ENCODE measurements around the gene GRHL3. TPM values are rescaled to one million over a fixed set of nuclear protein-coding genes. Genes with fewer than 3 reads are reported as not detected.

GRHL3 gene
- total RNA-seq, 2 experiments from 2014 or later: not detected

- H3K9me3 Mint-ChIP-seq: peaks cover 3% of the 10 kb centered on the region
- no peaks in the 10 kb centered on the region for H3K36me3 Mint-ChIP-seq (ENCODE audit: low read depth)
- H3K4me1 Mint-ChIP-seq (ENCODE audit: low read depth): peaks cover 9% of the 10 kb centered on the region
- no peak overlapping the region for H3K27ac Mint-ChIP-seq
- no peak overlapping the region for H3K4me3 Mint-ChIP-seq
- intact Hi-C loops (cut with micrococcal nuclease): no loop called here
- CTCF ChIA-PET: interaction anchor here (1.2 to 3.1 kb wide), 5 partner anchors 76 to 127 kb away, joined by 3 to 19 read pairs (median 10); no protein-coding TSS in a partner anchor
- TF ChIP-seq CTCF (IDR thresholded peaks at IDR 0.05): no peak
- peak; percentile 39 for DNase-seq
- ATAC-seq: peak; percentile 97
- POLR2A ChIA-PET: interaction anchor here (1.1 to 1.2 kb wide), 2 partner anchors 45 kb away, joined by 3 read pairs; no protein-coding TSS in a partner anchor
- H3K27me3 Mint-ChIP-seq: peaks cover 26% of the 10 kb centered on the region
Observed at GRCh38 chr1:24277420-24278169, 41.6 kb upstream of the GRHL3 start.

- ChIA-PET POLR2A (interaction anchor here (1.2 kb wide), 1 partner anchor 43 kb away, joined by 3 read pairs; no protein-coding TSS in a partner anchor), CTCF (interaction anchor here (1.2 to 3.1 kb wide), 4 partner anchors 77 to 113 kb away, joined by 3 to 19 read pairs (median 12); no protein-coding TSS in a partner anchor)
- TF ChIP-seq CTCF (IDR thresholded peaks at IDR 0.05): no peak
- Mint-ChIP-seq H3K4me3 (no peak overlapping the region), H3K36me3 (ENCODE audit: low read depth) (no peaks in the 10 kb centered on the region), H3K9me3 (no peaks in the 10 kb centered on the region), H3K4me1 (ENCODE audit: low read depth) (peaks cover 9% of the 10 kb centered on the region), H3K27ac (no peak overlapping the region), H3K27me3 (peaks cover 16% of the 10 kb centered on the region)
- ATAC-seq (no peak), DNase-seq (no peak)
- intact Hi-C loops (cut with micrococcal nuclease): no loop called here
Observed at GRCh38 chr1:24278726-24279125, 40.4 kb upstream of the GRHL3 start.

DNA sequence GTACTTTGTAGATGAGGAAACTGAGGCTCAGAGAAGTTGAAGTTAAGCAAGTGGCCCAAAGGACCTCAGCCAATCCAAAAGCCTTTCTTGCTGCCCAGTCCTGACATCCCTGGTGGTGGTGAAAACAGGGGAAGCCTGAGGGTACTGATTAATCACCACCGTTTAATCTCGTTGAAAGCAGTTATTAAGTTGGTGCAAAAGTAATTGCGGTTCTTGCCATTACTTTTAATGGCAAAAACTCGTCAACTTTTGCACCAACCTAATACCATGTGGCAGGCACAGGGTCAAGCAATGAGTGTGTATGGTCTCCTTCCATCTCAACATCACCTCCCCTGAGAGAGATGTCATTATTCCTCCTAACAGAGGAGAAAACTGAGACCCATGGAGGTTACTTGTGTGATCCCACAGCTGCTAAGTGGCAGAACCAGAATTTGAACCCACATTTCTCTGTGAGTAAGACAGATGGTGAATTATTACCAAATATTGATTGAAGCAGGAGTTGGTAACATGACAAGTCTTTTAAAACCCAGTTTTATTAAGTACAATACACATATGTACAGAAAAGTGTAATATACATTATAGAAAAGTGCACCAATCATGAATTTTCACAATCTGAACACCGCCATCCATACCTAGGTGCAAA lies 39.4 kb upstream of the GRHL3 start:
- Mint-ChIP-seq H3K9me3 (no peaks in the 10 kb centered on the region), H3K27ac (no peak overlapping the region), H3K4me3 (no peak overlapping the region), H3K27me3 (peaks cover 12% of the 10 kb centered on the region), H3K4me1 (ENCODE audit: low read depth) (peaks cover 9% of the 10 kb centered on the region), H3K36me3 (ENCODE audit: low read depth) (no peaks in the 10 kb centered on the region)
- POLR2A ChIA-PET: no interaction called here
- intact Hi-C loops (cut with micrococcal nuclease): no loop called here
- no peak for TF ChIP-seq CTCF (IDR thresholded peaks at IDR 0.05)
- CTCF ChIA-PET: no interaction called here
- ATAC-seq (no peak), DNase-seq (no peak)

DNA sequence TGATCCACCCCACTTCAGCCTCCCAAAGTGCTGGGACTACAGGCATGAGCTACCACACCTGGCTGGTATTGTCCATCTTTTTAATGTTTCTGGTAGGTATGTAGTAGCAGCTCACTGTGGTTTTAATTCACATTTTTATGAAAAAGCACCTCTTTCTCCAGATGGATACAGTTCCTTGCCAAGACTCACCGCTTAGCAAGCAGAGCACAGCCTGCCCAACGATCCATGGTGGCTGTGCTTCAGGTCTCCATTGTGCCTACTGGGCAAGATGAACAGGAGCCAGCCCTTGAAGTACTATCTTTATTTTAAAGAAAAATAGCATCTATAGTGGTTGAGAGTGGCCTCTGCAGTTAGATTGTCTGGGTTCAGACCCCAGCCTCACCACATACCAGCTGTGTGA lies 37.6 kb upstream of the GRHL3 start:
- ATAC-seq (no peak), DNase-seq (no peak)
- CTCF ChIA-PET: interaction anchor here (0.9 kb wide), 1 partner anchor 80 kb away, joined by 4 read pairs; no protein-coding TSS in a partner anchor
- H3K27me3 Mint-ChIP-seq: peaks cover 3% of the 10 kb centered on the region
- H3K4me3 Mint-ChIP-seq: no peak overlapping the region
- no peak overlapping the region for H3K27ac Mint-ChIP-seq
- no peaks in the 10 kb centered on the region for H3K36me3 Mint-ChIP-seq (ENCODE audit: low read depth)
- intact Hi-C loops (cut with micrococcal nuclease): no loop called here
- no peaks in the 10 kb centered on the region for H3K9me3 Mint-ChIP-seq
- peaks cover 9% of the 10 kb centered on the region for H3K4me1 Mint-ChIP-seq (ENCODE audit: low read depth)
- no peak for TF ChIP-seq CTCF (IDR thresholded peaks at IDR 0.05)
- POLR2A ChIA-PET: no interaction called here

GRCh38 chr1:24282491-24282890 lies 36.7 kb upstream of the GRHL3 start:
- H3K27me3 Mint-ChIP-seq: peaks cover 3% of the 10 kb centered on the region
- intact Hi-C loops (cut with micrococcal nuclease): no loop called here
- no peak for DNase-seq
- no peak overlapping the region for H3K4me3 Mint-ChIP-seq
- TF ChIP-seq CTCF (IDR thresholded peaks at IDR 0.05): no peak
- CTCF ChIA-PET: no interaction called here
- no peak overlapping the region for H3K27ac Mint-ChIP-seq
- ATAC-seq: no peak
- peaks cover 4% of the 10 kb centered on the region for H3K4me1 Mint-ChIP-seq (ENCODE audit: low read depth)
- H3K9me3 Mint-ChIP-seq: no peaks in the 10 kb centered on the region
- POLR2A ChIA-PET: no interaction called here
- H3K36me3 Mint-ChIP-seq (ENCODE audit: low read depth): no peaks in the 10 kb centered on the region

Data from activated CD8-positive, alpha-beta T cell treated with anti-CD3 and anti-CD28 coated beads for 36 hours (primary cell).